GM19043 (cell line): Measurements from ENCODE around the gene SOX6.

Experiments used
- ATAC-seq: cut with Tn5 transposase; IDR thresholded peaks from one replicate; pipeline ENCODE4 v1.9.1; 2021; ENCODE audit warnings: low read depth; ENCODE audit not compliant: unreplicated experiment

Gene SOX6

GRCh38 chr11:16013649-16014275 is 342.6 kb downstream of the SOX6 start:
- no peak for ATAC-seq

GRCh38 chr11:16013242-16013641 is 343.1 kb downstream of the SOX6 start:
- ATAC-seq, result no peak

- no peak for ATAC-seq
These were observed 344.1 kb downstream of the SOX6 start for GRCh38 chr11:16012125-16012751.

GRCh38 chr11:16011396-16011795 is 344.9 kb downstream of the SOX6 start:
- no peak for ATAC-seq

- no peak for ATAC-seq
These were observed 347.3 kb downstream of the SOX6 start for GRCh38 chr11:16009021-16009420.

GRCh38 chr11:16007514-16007913 is 348.8 kb downstream of the SOX6 start:
- no peak for ATAC-seq

GRCh38 chr11:16002942-16003341 is 353.4 kb downstream of the SOX6 start:
- ATAC-seq, result no peak

- no peak for ATAC-seq
These were observed 354.4 kb downstream of the SOX6 start for GRCh38 chr11:16001899-16002426.

GRCh38 chr11:16001044-16001568 is 355.2 kb downstream of the SOX6 start:
- ATAC-seq, result no peak

GRCh38 chr11:16000065-16000464 is 356.3 kb downstream of the SOX6 start:
- ATAC-seq, result no peak

GRCh38 chr11:15993345-15993744 is 363.0 kb downstream of the SOX6 start:
- ATAC-seq, result no peak

- ATAC-seq, result no peak
These were observed 365.1 kb downstream of the SOX6 start for GRCh38 chr11:15991215-15991614.

- no peak for ATAC-seq
These were observed 366.7 kb downstream of the SOX6 start for GRCh38 chr11:15989685-15990084.

GRCh38 chr11:15988693-15989231 is 367.6 kb downstream of the SOX6 start:
- no peak for ATAC-seq

- ATAC-seq, result no peak
These were observed 368.3 kb downstream of the SOX6 start for GRCh38 chr11:15988016-15988550.

GRCh38 chr11:15987046-15987445 is 369.3 kb downstream of the SOX6 start:
- no peak for ATAC-seq

GRCh38 chr11:15985860-15986139 is 370.5 kb downstream of the SOX6 start:
- ATAC-seq, result no peak

GRCh38 chr11:15985127-15985859 is 371.1 kb downstream of the SOX6 start:
- ATAC-seq, result no peak

- ATAC-seq, result no peak
These were observed 375.1 kb downstream of the SOX6 start for GRCh38 chr11:15981292-15981691.

GRCh38 chr11:15977116-15977515 is 379.2 kb downstream of the SOX6 start:
- ATAC-seq, result no peak

GRCh38 chr11:15976433-15977045 is 379.8 kb downstream of the SOX6 start:
- ATAC-seq, result no peak
